Fibroblast of skin of scalp (primary cell): ENCODE measurements around the gene ZBED3.

Source experiments
- DNase-seq: peaks from one replicate; pipeline ENCODE4 v3.0.0-alpha.2; 2013

Gene ZBED3

DNA sequence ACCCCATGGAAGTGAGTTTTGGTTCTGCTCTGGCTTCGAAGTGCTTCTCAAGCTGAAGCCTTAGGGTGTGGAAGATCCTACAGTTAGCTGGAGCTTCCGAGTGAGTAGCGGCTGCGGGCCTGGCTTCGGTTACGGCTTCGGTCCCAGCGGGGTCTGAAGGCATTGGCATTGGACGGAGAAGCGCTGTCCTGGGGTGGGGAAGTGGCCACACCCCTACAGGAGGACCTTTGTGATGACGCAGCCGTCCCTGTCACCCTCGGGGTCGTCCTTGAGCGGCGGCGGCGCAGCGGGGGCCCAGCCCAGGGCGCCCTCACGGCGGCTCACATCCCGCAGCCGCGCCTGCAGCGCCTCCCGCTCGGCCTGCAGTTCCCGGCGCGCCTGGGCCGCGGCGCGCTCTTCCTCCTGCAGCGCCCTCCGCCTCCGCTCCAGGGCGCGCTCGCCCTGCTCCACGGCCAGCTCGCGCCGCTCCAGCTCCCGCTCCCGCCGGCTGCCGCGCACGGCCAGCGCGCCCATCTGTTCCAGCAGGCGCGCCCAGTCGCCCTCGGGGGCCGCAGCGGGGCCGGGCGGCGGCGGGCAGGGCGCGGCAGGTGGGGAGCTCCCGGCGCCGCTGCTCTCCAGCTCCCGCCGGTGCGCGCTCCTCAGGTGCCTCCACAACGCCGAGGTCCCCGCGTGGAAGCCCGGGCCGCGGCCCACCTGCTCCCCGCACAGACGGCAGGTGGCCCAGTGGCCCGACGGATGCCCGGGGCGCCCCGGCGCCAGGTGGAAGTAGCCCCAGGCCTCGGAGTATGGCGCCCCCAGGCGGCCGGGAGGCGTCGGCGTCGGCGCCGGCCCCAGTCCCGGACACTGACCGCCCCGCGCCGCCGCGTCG, 9.9 kb downstream of the ZBED3 start:
- DNase-seq = peak; percentile 60

DNA sequence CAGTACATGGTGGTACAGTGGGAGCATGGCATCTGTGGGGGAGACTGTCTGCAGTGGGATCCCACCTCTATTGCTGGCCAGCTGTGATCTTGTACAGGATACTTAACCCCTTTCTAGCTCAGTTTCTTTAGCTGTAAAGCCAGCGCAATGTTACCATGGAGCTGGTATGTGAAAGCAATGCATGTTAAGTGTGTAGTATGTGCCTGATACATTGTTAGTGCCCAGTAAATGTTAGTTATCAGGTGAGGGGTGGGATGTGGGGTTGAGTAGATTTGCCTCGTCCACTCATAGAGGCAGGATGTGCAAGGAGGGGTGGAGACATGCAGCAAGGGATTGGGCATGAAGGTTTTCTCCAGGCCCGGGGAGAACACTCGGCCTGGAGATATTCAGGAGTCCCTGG, 12.3 kb downstream of the ZBED3 start:
- no peak for DNase-seq

DNA sequence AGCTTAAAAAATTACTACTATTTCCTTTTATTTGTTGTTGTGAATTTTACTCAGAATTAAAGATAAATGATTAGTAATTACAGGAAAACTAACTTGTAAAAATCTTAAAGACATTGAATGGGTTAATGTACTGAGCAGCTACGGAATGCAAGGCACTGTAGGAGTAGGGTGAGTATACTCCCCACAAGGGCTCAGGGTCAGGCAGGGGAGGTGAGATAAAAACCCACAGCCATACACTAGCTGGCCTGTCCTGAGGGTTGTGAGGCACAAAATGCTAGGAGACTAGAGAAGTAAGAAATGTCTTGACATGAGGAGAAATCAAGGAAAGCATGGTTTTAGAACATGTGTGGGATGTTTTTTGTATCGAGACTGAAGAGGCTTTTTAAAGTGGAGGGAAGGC, 13.4 kb downstream of the ZBED3 start:
- DNase-seq = no peak

DNA sequence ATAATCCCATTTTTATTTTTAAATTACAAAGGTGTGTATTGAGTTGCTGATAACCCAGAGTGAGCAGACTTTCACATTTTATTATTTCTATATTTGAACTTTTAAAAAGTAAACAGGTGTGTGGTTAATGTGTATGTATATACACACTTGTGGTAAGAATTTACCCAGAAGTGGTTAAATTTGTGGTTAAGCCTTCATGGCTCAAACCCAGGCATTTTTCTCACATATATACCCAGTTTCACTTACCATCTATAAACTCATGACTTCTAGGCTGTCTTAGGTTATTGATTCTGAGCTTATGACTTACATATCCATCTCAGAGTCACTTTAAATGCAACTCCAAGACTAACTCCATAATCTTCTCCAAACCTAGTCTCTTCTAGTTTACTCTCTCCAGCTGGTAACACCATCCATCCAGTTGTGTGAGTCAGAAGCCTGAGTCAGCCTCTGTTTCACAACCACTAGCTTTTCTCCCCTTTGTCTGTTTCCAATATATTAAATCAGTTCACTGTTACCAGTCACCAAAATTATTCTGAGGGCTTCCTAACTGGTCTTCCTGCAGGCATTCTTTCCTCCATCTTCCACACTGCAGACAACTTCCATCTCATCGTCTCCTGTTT, 20.2 kb downstream of the ZBED3 start:
- DNase-seq = peak; percentile 73

DNA sequence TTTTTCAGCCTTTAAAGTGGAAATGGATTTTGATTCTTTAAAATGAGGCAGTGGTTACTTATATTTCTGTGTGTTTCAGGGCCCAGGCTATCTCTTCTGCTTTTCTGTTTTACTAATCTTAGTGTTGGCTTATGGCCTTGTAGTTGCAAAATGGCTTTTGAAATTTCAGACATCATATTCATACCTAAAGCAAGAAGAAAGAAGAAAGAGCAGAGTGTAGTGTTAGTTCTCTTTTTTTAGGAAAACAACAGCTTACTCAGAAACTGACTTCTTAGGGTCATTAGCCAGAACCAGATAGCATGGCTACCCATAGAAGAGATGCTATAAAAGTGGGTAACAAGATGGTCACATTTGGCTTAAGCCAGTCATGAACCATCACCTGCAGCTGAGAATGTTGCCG, 20.9 kb downstream of the ZBED3 start:
- DNase-seq = no peak

DNA sequence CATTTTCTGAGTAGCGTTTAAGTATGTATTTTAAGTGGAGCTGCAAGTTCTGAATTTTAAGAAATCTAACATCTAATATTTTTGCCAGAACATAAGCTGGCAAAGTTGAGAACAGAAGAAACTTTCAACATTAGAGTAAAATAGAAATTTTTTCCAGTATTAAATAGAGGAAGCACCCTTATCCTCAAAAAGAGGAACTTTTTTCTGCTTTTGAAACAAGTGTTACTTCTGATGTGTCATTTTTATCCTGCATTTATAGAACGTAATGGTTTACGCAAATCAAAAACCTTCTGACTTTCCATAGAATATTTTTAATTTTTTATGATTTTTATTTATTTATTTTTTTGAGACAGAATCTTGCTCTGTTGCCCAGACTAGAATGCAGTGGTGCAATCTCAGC, 21.8 kb downstream of the ZBED3 start:
- no peak for DNase-seq

DNA sequence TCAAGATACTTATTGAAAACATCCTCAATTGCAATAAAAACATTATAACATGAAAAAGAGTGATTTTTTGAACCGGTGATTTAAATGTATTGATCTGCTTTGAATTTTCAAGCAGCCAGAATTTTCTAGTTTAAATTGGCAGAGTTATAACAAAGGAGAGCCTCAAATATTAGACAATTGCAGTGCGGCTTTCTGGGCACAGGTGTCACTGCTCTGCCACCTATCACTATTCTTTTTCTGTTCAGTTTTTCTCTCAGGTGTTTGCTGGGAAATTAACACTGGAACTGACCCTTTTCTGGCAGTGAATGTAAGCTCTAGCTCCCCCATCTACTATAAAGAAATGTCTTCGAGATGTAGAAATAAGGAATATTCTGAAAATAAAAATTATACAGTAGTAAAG, 23.0 kb downstream of the ZBED3 start:
- DNase-seq = no peak

DNA sequence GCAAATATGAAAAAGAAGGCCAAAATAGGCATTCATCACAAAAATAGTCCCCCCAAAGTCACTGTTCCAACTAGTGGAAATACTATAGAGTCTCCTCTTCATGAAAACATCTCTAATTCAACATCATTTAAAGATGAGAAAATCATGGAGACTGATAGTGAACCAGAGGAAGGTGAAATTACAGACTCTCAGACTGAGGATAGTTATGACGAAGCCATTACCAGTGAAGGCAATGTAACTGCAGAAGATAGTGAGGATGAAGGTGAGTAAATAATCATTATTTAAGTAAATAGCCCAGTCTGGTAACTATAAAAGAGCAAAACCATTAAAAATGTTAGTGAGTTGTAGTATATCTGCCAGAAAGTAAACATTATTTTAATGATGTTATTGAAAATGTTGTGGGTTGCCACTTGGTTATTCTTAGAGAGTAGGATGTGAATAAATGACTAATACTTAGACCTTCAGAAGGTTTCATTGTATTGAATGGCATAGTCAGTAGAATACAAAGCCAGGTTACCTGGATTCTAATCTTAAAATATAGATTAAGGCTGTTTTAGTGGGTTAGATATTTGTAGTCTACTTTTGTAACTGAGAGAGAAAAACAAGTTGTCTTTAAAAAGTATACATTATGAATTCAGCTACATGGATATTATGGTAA, 40.5 kb downstream of the ZBED3 start:
- no peak for DNase-seq

DNA sequence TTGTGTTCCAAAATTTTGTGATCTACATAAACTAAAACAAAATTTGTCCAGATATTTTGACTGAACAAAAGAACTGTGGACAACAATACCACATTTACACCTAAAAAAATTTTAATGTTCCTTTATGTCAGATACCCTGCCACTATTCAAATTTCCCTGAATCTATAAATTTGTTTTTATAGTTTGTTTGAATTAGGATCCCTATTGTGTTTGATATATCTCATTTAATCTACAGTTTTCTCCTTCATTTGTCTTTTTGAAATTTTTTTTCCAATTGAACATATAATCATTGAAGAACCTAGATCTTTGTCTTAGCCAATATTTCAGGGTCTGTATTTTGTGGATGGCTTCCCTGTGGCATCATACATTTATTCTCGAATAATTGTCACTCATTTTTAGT, 51.1 kb downstream of the ZBED3 start:
- DNase-seq = no peak

DNA sequence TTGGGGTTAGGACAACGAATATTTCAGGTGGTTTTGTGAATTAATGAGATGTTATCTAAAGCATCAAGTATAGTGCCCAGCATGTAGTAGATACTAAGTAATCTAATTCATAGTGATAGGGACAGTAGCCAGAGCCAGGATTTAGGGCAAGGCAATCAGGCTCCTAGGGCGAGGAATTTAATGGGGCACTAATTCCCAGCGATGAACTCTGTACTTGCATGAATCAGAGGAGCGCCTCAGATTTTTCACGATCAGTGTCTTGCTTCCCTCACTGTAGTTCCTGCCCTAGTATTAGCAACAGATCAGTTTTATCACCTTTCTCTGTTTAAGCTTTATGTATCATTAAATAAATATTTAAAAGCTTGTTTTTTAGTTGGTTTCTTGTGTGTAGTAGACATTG, 53.7 kb downstream of the ZBED3 start:
- DNase-seq = no peak

DNA sequence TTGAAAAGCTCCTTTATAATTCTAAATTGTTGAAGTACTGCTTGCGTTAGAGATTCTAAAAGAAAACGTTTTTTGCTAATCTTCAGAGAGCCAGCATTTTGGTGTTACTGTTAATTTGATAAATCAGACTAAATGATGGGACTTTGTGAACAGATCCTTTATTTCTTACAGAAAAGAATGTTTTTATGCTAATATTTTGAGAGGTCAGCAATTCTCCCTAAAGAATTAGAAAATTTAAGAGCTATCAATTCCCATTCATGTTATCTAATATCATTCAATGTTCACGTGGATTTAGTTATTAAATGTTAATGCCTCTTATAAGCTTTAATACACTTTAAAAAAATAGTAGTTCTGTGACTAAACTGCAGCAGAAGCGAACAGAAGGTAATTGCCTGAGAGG, 54.5 kb downstream of the ZBED3 start:
- DNase-seq = no peak

DNA sequence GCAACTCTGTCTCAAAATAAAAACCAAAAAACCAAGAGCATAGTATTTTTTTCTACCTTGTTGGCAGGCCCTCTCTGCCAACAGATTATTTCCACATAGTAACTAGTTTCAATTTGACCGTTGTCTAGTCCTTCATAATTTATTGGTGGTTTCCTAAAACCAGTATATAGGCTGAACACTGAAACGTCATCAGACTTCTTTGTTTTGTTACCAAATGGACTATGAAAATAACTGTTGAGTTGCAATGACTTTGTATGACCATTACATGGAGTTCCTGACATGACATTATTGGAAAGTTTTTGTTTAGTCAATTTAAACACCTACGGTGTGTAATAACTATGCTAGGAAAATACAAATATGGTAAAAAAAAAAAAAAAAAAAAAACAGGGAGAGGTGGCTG, 55.2 kb downstream of the ZBED3 start:
- DNase-seq = no peak

DNA sequence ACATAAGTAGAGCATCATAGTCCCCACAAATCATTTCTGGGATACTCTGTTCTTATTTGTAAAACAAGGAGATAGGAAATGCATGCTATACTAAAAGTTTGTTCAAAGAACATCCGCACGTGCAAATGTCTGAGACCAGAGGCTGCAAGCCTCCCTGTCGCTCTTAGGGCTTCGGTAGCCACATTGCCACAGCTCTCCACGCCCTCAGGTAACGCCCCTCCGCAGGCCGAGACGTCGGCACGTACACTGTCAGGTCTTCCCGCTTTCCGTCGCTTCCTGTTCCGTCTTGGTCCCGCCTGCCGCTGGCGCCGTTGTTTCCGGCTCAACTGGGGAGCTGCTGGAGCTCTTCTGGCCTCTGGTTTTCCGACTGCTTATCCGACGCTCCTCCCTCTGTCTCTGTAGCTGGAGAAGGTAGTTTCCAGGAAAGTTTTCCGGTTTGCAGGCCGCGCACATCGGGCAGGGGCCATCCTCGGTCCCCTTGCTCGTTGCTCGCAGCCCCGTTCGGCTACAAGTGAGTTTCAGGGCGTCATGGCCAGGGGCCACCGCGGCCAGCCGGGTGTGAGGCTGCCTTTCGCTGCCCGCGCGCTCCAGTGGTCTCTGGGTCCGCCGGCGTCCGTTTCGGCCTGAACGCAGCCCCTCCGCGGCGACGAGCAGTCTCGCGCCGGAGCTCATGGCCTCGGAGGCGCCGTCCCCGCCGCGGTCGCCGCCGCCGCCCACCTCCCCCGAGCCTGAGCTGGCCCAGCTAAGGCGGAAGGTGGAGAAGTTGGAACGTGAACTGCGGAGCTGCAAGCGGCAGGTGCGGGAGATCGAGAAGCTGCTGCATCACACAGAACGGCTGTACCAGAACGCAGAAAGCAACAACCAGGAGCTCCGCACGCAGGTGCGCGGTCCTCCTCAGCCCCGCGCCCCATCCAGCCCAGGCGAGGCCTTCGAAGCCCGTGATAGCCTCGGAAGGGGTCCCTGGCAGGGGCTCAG, 56.7 kb downstream of the ZBED3 start, which contains the start of gene AGGF1:
TSS of gene AGGF1 (plus strand) at position 308 of the 975 bp plus-strand sequence. CDS start at position 671, 363 bp downstream.
- peak; percentile 94 for DNase-seq

DNA sequence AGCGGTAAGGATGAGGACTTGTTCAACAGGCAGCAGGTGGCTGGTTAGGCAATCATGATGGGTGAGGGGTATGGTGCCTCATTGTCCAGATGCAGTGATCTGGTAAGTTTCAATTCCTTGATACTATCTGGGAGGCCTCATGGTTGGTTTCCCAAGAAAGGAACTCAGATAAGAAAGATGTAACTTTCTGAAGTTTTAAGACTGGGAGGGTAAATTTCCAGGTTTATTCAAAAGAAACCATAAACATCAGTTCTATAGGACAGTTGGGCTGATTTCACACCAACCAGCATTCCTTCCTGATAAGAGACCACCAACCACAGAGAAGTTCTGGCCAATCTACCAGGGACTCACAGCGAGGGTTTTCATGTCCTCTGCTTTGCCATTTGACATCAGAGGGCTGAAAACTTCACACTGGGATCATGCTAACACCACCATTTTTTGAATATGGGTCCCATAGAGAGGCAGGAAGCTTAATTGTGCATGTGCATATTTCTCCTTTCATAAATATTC, 57.7 kb downstream of the ZBED3 start:
- no peak for DNase-seq

DNA sequence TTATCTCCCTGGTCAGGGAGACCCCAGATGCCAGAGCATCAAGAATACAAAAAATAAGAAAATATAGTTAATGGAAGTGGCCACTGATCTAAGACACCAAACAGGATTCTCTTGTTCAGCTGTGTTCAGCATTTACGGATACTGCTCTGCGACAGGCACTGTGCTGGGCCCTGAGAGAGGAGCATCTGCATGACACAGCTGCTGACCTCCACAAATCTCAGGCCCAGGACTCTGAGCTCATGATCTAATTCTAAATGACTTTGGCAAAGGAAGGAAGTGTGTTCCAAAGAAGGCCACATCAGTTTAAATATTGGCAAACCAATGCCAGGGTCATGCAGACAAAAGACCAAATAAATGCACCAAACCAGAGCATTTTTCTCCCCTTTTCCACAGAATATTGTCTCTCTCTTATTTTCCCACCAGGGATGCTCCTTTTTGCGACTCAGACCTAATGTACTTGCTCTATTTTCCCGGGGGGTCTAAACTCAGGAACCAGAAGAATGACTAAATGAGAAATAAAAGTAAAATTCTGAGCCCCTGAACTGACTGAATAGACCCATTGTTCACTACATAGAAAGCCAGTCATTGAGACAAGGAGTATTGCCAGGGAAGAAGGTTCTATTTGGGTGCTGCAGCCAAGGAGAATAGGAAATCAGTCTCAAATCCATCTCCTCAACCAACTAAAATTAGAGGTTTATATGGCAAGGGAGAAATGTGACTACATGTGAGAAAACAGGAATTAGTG, 58.3 kb downstream of the ZBED3 start:
- DNase-seq = no peak

DNA sequence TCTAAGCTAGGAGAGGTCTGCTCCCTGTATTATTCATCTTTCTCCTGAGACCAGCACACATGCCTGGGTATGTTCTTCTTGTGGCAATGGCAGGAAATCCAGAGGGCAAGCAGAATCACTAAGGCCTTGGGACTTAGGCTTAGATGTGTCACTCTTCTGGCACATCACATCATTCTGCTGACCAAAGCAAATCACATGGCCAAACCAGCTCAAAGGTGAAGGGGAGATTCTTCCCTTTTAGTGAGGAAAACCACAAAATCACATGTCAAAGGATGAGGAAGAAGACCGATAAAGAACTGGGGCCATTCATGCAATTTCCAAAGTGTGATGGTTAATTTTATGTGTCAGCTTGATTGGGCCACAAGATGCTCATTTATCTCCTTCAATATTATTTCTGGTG, 62.6 kb downstream of the ZBED3 start:
- no peak for DNase-seq

DNA sequence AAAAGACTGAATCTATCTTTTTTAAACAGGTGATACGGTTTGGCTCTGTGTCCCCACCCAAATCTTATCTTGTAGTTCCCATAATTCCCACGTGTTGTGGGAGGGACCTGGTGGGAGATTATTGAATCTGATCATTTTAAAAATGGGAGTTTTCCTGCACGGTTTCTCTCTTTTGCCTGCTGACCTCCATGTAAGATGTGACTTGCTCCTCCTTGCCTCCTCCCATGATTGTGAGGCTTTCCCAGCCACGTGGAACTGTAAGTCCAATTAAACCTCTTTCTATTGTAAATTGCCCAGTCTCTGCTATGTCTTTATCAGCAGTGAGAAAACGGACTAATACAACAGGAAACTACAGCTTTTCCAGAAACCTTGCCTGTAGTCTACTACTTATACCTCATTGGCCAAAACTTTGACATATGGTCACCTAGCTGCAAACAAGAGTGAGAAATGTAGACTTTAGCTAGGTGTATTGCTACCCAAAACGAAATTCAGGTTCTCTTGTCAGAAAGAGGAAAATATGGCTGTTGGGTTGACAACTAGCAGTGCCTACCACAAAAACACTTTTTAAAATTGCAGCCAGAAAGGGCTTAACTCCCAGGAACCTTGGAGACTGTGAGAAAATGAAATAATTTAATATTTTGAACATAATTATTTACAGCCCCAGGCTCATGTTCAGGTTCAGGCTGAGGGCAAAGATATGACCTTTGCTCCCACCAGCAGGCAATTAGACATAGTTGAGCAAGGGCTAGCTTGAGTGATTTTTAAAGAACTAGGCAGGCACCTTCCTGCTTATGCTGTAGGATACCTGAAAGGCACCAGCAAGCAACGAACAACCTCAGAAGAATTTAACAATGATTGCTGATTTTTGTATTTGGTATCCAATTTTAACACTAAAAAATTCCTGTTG, 64.3 kb downstream of the ZBED3 start:
- no peak for DNase-seq
